Right atrium auricular region (tissue), 2 donors: ENCODE data around the gene MEIS3. TPM values are rescaled to one million over a fixed set of nuclear protein-coding genes. Genes with fewer than 3 reads are reported as not detected.

Source experiments
- DNase-seq: peaks from one replicate; pipeline ENCODE4 v3.0.0-alpha.2; 2019; ENCODE audit warnings: low spot score
- H3K27ac ChIP-seq, 2 donors: fragments of 200-600 bp; sonication (generic); 1 replicate in 1 of 2; 2 replicates in 1 of 2; pipeline ENCODE4 v1.5.1; 2016 to 2019
- H3K27me3 ChIP-seq, 2 donors: fragments of 200-600 bp; sonication (generic); one replicate each; pipeline versions ENCODE4 v1.5.1 to v1.6.0; 2017 to 2019
- H3K36me3 ChIP-seq: fragments of 200-600 bp; sonication (generic); one replicate; pipeline ENCODE4 v1.5.1; 2016
- H3K4me1 ChIP-seq, 2 donors: fragments of 200-600 bp; sonication (generic); one replicate each; pipeline versions ENCODE4 v1.5.1 to v1.6.0; 2017 to 2019
- H3K4me3 ChIP-seq, 2 donors: fragments of 200-600 bp; sonication (generic); 1 replicate in 1 of 2; 2 replicates in 1 of 2; pipeline ENCODE4 v1.5.1; 2017 to 2019; ENCODE audit warnings: mild to moderate bottlenecking in 1 of 2, moderate library complexity in 1 of 2
- H3K9me3 ChIP-seq, 2 donors: fragments of 200-600 bp; sonication (generic); one replicate each; pipeline ENCODE4 v1.5.1; 2019
- total RNA-seq, 2 donors: library from RNA; depleted of rRNA; stranded (reverse); fragments of >200 nt; gene quantifications; one replicate each; pipeline ENCODE4 v1.1.0, GENCODE V29; 2016
- TF ChIP-seq, protein P1 (sequence below), 2 donors: fragments of 200-600 bp; sonication (generic); IDR thresholded peaks; one replicate each; pipeline ENCODE4 v1.5.1; 2019; ENCODE audit warnings: antibody characterized with exemption in 2 of 2

The MEIS3 gene
- total RNA-seq, 2 donors from 2014 or later, result 6.3 to 9.2 TPM

DNA sequence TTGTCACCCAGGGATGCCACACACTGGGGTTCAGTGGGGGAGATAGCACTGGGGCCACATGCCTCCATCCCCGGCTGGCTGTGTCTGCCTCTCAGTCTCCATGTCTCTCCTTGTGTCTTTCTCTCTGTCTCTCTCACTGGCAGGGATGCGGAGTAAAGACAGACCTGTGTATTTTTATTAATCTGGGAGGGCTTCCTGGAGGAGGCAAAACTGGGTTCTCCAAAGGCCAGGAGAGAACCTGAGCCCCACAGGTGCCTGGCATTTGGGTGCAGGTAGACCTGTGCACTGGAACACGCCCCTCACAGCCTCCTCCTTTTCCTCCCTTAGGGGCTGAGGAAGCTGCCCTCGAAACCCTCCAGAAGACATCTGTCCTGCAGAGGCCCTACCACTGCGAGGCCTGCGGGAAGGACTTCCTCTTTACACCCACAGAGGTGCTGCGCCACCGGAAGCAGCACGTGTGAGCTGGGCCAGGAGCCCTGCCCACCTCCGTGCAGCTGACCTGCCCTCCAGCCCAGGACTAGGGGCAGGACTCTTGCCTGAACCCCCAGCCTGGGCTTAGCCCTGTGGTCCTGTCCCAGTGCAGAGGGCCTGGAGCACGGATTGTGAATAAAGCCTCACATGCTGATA lies 37.6 kb downstream of the MEIS3 start:
- TF ChIP-seq, protein P1, sequence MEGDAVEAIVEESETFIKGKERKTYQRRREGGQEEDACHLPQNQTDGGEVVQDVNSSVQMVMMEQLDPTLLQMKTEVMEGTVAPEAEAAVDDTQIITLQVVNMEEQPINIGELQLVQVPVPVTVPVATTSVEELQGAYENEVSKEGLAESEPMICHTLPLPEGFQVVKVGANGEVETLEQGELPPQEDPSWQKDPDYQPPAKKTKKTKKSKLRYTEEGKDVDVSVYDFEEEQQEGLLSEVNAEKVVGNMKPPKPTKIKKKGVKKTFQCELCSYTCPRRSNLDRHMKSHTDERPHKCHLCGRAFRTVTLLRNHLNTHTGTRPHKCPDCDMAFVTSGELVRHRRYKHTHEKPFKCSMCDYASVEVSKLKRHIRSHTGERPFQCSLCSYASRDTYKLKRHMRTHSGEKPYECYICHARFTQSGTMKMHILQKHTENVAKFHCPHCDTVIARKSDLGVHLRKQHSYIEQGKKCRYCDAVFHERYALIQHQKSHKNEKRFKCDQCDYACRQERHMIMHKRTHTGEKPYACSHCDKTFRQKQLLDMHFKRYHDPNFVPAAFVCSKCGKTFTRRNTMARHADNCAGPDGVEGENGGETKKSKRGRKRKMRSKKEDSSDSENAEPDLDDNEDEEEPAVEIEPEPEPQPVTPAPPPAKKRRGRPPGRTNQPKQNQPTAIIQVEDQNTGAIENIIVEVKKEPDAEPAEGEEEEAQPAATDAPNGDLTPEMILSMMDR (IDR thresholded peaks at IDR 0.05), result no peak
- Histone ChIP-seq H3K27me3 (no peaks in the 10 kb centered on the region), H3K4me3 (no peak overlapping the region), H3K9me3 (no peaks in the 10 kb centered on the region), H3K27ac (no peak overlapping the region), H3K4me1 (peaks cover 0 to 7% of the 10 kb centered on the region in 2 donors), H3K36me3 (peaks cover 42% of the 10 kb centered on the region)
- no peak for DNase-seq

GRCh38 chr19:47381121-47381520 lies 38.2 kb downstream of the MEIS3 start:
- no peak overlapping the region for H3K27ac ChIP-seq
- H3K4me3 ChIP-seq, result no peak overlapping the region
- peaks cover 0 to 7% of the 10 kb centered on the region in 2 donors for H3K4me1 ChIP-seq
- H3K9me3 ChIP-seq, result no peaks in the 10 kb centered on the region
- TF ChIP-seq, protein P1 (IDR thresholded peaks at IDR 0.05), result no peak
- H3K27me3 ChIP-seq, result no peaks in the 10 kb centered on the region
- H3K36me3 ChIP-seq, result peaks cover 48% of the 10 kb centered on the region
- no peak for DNase-seq

DNA sequence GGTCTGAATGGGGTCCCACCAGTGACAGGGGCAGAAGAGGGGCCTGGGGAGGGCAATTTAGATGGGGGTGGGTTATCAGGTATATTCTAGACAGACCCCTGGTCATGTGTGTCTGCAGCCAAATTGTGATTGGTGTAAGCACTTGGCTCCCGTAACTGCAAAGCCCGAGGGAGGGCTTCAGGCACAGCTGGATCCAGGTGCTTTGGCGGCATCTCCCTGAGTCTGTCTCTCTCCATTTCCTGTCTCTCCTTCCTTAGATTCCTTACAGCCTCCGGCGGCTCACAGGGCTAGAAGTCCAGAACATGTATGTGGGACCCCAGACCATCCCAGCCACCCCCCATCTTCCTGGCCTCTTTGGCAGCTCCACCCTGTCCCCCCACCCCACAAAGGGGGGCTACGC lies 38.8 kb downstream of the MEIS3 start:
- Histone ChIP-seq H3K27me3 (no peaks in the 10 kb centered on the region), H3K36me3 (peaks cover 54% of the 10 kb centered on the region), H3K4me3 (no peak overlapping the region), H3K27ac (no peak overlapping the region), H3K9me3 (no peaks in the 10 kb centered on the region), H3K4me1 (peaks cover 0 to 7% of the 10 kb centered on the region in 2 donors)
- TF ChIP-seq, protein P1 (IDR thresholded peaks at IDR 0.05), result no peak
- no peak for DNase-seq

DNA sequence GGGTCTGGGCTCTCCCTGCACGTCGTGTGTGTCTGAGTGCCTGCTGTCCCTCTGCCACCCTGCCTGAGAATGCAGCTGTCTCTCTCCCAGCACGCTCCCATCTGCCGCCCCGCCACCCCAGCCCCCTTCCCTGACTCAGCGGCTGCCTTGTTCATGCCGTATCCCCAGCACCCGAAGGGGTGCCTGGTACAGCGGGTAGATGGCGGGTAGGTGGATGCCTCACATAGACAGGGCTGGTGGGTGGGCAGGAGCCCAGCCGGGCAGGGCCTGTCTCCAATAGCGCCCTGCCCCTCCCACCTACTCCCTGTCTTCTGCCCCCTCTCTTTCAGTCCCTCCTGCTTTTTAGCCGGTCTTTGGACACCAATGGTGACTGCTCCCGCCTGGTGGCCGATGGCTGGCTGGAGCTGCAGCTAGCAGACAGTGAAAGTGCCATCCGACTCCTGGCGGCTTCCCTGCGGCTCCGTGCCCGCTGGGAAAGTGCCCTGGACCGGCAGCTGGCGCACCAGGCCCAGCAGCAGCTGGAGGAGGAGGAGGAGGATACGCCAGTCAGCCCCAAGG lies 39.9 kb downstream of the MEIS3 start:
- Histone ChIP-seq H3K4me1 (peaks cover 0 to 7% of the 10 kb centered on the region in 2 donors), H3K36me3 (peaks cover 65% of the 10 kb centered on the region), H3K9me3 (no peaks in the 10 kb centered on the region), H3K4me3 (no peak overlapping the region), H3K27me3 (no peaks in the 10 kb centered on the region), H3K27ac (no peak overlapping the region)
- no peak for DNase-seq
- TF ChIP-seq, protein P1 (IDR thresholded peaks at IDR 0.05), result no peak

- peaks cover 0 to 7% of the 10 kb centered on the region in 2 donors for H3K4me1 ChIP-seq
- no peak overlapping the region for H3K4me3 ChIP-seq
- H3K27ac ChIP-seq, result peak overlapping the region; percentile 80 to 85
- TF ChIP-seq, protein P1 (IDR thresholded peaks at IDR 0.05), result no peak
- H3K27me3 ChIP-seq, result no peaks in the 10 kb centered on the region
- DNase-seq, result no peak
- peaks cover 74% of the 10 kb centered on the region for H3K36me3 ChIP-seq
- no peaks in the 10 kb centered on the region for H3K9me3 ChIP-seq
Measured at GRCh38 chr19:47378246-47378645, 41.1 kb downstream of the MEIS3 start.
